Skeletal muscle satellite cell (primary cell): ENCODE results near the gene KRT12.

Experiments
- H3K27me3 ChIP-seq: 2 replicates; pipeline ENCODE4 v1.7.0; 2013; ENCODE audit warnings: low read length; ENCODE audit not compliant: control insufficient read depth, insufficient read depth
- H3K36me3 ChIP-seq: 2 replicates; pipeline ENCODE4 v1.7.0; 2013; ENCODE audit warnings: mild to moderate bottlenecking, control low read depth, low read length; ENCODE audit not compliant: insufficient read depth
- H3K4me1 ChIP-seq: 2 replicates; pipeline ENCODE4 v1.7.0; 2013; ENCODE audit warnings: low read length; ENCODE audit not compliant: control insufficient read depth, insufficient read depth
- H3K4me2 ChIP-seq: 2 replicates; pipeline ENCODE4 v1.7.0; 2013; ENCODE audit warnings: mild to moderate bottlenecking, low read length
- H3K4me3 ChIP-seq: 2 replicates; pipeline ENCODE4 v1.7.0; 2013; ENCODE audit warnings: low read length
- H3K9ac ChIP-seq: 2 replicates; pipeline ENCODE4 v1.7.0; 2013; ENCODE audit warnings: mild to moderate bottlenecking, low read depth, low read length, moderate library complexity
- H3K9me3 ChIP-seq: replicated peaks from 2 replicates; pipeline ENCODE4 v1.7.0; 2013; ENCODE audit warnings: mild to moderate bottlenecking, control low read depth, low read length

The KRT12 gene

DNA sequence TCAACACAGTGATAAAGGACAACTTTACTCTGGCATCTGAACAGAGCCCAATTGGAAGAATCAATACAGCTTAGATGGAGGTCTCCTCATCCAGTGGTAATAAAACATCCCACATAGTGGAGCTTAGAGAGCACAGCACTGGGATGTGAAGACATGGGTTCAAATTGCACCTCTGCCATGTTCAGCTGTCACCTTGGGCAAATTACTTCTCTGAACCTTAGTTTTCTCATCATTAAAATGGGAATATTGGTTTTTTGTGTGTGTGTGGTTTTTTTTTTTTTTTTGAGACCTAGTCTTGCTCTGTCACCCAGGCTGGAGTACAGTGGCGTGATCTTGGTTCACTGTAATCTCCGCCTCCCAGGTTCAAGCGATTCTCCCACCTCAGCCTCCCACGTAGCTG, 31.0 kb downstream of the KRT12 start:
- Histone ChIP-seq H3K4me2 (no peak overlapping the region), H3K27me3 (no peaks in the 10 kb centered on the region), H3K9me3 (no peaks in the 10 kb centered on the region), H3K36me3 (no peaks in the 10 kb centered on the region), H3K4me1 (no peaks in the 10 kb centered on the region), H3K9ac (no peak overlapping the region), H3K4me3 (no peak overlapping the region)

DNA sequence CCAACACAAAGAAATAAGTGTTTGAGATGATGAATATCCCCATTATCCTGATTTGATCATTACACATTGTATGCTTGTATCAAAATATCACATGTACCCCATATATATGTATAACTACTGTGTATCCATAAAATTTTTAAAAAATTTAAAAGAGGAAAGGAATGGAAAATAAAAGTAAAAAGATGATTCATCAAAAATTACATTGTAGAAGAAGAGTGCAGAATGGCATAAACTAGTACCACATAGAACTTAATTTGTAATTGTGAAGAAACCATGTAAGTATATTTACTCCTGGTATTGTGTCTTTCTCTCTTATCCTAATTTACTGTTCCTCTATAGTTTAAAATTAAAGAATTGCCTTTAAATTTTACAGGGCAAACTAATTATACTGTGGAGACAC, 33.1 kb downstream of the KRT12 start:
- no peaks in the 10 kb centered on the region for H3K4me1 ChIP-seq
- H3K27me3 ChIP-seq = no peaks in the 10 kb centered on the region
- no peak overlapping the region for H3K4me3 ChIP-seq

DNA sequence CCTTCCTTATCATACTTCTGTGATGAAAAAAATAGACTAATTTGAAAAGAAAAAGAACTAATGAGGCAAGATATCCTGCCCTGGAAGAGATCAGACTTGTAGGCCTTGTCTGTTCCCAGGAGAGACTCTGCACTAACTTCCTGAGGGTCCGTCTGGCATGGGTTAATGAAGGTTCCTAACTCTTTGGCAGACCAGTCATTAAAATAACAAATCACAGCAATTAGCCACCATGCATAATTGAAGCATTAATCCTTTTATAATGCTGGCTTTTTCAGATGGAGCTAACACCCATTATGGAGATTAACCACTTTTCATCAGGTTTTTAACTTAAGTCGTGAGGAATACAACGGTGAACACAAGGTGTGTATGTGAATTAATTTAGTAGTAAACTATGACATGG, 34.2 kb downstream of the KRT12 start:
- Histone ChIP-seq H3K4me2 (no peak overlapping the region), H3K9ac (no peak overlapping the region), H3K27me3 (no peaks in the 10 kb centered on the region), H3K9me3 (no peaks in the 10 kb centered on the region), H3K4me1 (no peaks in the 10 kb centered on the region), H3K36me3 (no peaks in the 10 kb centered on the region), H3K4me3 (no peak overlapping the region)

More for the DNA sequence above, 33.1 kb downstream of the KRT12 start:
- Histone ChIP-seq H3K4me2 (no peak overlapping the region), H3K9ac (no peak overlapping the region), H3K9me3 (no peaks in the 10 kb centered on the region), H3K36me3 (no peaks in the 10 kb centered on the region)

DNA sequence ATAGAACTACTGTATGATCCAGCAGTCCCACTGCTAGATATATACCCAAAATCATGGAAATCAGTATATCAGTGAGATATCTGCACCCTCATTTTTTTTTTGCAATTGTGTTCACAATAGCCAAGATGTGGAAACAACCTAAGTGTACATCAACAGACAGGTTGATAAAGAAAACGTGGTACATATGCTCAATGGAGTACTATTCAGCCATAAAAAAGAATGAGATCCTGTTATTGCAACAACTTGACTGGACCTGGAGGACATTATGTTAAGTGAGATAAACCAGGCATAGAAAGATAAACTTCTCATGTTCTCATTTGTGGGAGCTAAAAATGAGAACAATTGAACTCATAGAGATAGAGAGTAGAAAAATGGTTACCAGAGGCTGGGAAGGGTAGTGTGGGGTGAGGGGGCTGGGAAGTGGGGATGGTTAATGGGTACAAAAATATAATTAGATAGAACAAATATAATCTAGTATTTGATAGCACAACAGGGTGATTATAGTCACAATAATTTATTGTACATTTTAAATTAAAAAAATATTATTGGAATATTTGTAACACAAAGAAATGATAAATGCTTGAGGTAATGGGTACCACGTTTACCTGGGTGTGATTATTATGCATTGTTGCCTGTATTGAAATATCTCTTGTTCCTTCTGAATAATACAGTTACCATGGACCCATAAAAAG, 36.8 kb downstream of the KRT12 start:
- no peaks in the 10 kb centered on the region for H3K27me3 ChIP-seq
- no peak overlapping the region for H3K9ac ChIP-seq

DNA sequence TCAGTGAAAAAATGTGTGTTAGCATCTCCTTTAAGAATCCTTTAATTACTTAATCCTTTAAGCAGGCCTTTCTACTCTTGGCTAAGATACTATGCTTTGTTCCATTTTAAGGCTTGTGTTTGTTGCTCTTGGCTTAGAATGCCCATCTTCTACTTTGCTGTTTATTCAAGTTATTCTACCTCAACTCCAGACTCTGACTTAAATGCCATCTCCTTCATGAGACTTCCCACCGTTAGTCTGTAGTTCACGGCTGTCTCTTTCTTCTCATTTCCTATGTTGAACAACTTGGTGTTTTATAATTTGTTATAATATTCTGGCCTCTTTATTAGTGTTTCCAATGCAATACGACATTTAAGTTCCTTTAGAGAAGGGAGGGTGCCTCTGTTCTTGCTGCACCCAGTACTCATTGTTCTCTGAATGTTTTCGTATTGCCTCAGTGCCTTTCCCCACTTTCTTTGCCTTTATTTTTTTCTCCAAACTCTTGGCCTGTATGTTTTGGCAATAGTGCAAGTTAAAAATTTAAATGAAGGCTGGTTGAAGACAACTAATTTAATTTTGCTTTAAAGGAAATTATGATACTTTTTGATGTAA, 38.5 kb downstream of the KRT12 start:
- H3K36me3 ChIP-seq = no peaks in the 10 kb centered on the region
- no peak overlapping the region for H3K4me2 ChIP-seq
- no peaks in the 10 kb centered on the region for H3K4me1 ChIP-seq
- H3K27me3 ChIP-seq = no peaks in the 10 kb centered on the region
- no peak overlapping the region for H3K9ac ChIP-seq
- H3K9me3 ChIP-seq = no peaks in the 10 kb centered on the region
- H3K4me3 ChIP-seq = no peak overlapping the region

More for the DNA sequence above, 36.8 kb downstream of the KRT12 start:
- Histone ChIP-seq H3K9me3 (no peaks in the 10 kb centered on the region), H3K4me1 (no peaks in the 10 kb centered on the region), H3K4me3 (no peak overlapping the region), H3K4me2 (no peak overlapping the region), H3K36me3 (no peaks in the 10 kb centered on the region)

DNA sequence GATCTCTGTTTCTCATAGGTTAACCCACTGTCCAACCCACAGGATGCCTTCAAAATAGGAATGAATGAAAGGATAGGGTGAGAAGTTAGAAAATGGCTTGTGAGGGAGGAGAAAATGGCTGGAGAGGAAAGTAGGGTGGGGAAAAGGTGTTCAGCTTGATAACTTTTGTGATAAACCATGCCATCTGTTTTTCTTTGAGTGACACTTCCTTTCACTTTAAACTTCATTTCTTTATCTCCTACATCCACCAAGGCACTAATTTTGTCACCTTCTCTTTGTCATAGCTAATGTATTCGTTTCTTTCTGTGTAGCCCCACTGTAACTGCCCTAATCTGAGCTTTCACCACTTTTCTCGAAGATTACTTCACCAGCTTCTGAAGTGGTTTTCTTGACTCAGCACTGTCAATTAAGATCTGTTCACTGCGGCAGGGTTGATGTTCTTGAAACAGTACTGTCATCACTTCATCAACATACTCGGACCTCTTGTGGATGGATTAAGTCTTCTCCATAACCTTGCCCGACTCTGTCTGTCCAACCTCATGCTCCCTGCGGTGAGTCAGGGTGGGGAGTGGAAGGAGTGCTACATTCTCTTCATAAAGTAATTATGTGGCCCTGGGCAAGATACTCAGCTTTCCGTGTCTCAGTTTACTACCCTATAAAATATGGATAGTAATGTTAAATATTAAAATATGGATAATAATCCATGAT, 39.1 kb downstream of the KRT12 start:
- no peaks in the 10 kb centered on the region for H3K4me1 ChIP-seq
- H3K4me2 ChIP-seq = no peak overlapping the region
- H3K9me3 ChIP-seq = no peaks in the 10 kb centered on the region
- H3K36me3 ChIP-seq = no peaks in the 10 kb centered on the region
- H3K4me3 ChIP-seq = no peak overlapping the region
- no peaks in the 10 kb centered on the region for H3K27me3 ChIP-seq
- H3K9ac ChIP-seq = no peak overlapping the region

DNA sequence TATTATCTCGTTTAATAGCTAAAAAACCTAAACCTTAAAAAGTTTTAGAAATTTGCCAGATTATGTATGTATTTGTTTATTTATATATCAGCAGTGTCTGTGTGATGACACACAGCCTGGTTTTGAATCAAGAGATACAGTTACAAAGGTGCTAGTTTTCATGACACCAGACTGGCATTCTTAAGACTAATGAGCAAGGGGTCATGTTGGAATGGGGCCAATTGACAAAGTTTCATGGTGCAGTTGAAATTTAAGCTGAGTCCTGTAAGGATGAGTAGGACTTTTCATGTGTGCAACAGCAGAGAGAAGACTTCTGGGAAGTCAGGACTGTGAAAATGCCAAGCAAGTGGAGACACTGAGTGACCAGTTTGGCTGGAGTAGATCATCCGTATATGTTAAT, 41.4 kb downstream of the KRT12 start:
- no peaks in the 10 kb centered on the region for H3K4me1 ChIP-seq

DNA sequence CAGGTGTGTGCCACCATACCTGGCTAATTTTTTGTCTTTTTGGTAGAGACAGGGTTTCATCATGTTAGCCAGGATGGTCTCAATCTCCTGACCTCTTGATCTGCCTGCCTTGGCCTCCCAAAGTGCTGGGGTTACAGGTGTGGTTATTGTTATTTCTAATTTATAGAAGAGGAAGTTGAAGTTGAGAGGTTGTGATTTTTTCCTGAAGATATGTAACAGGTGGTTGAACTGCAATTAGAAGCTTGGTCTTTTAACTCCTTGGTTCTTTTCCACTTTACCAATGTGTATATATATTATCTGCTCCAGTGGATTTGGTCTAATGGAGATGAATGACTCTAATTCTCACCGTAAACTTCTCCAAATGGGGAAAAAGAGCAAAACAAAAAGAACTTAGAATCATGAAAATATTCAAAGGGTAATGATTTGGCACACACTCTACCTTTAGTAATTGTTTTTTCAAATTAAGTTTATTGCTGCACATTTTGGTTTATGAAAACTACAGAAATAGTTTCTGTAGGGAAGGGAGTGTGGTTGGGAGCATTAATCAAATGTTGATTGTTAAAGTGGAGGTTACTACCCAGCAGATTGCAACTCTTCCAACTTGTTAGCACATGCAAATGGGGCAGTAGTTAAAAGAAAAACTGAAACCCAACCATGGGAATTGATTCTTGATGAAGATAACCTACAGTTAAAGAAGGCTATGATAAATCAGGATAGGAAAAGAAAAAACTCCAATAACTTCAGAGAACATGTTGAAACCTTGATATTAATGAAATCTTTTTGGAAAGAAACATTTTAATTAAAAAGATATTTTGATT, 42.8 kb downstream of the KRT12 start:
- Histone ChIP-seq H3K4me1 (peaks cover 8% of the 10 kb centered on the region), H3K27me3 (no peaks in the 10 kb centered on the region), H3K9ac (no peak overlapping the region), H3K4me2 (no peak overlapping the region), H3K9me3 (no peaks in the 10 kb centered on the region), H3K36me3 (no peaks in the 10 kb centered on the region), H3K4me3 (no peak overlapping the region)

More for the DNA sequence above, 41.4 kb downstream of the KRT12 start:
- H3K4me2 ChIP-seq = no peak overlapping the region
- no peaks in the 10 kb centered on the region for H3K27me3 ChIP-seq
- H3K4me3 ChIP-seq = no peak overlapping the region
- H3K9ac ChIP-seq = no peak overlapping the region
- no peaks in the 10 kb centered on the region for H3K9me3 ChIP-seq
- no peaks in the 10 kb centered on the region for H3K36me3 ChIP-seq

DNA sequence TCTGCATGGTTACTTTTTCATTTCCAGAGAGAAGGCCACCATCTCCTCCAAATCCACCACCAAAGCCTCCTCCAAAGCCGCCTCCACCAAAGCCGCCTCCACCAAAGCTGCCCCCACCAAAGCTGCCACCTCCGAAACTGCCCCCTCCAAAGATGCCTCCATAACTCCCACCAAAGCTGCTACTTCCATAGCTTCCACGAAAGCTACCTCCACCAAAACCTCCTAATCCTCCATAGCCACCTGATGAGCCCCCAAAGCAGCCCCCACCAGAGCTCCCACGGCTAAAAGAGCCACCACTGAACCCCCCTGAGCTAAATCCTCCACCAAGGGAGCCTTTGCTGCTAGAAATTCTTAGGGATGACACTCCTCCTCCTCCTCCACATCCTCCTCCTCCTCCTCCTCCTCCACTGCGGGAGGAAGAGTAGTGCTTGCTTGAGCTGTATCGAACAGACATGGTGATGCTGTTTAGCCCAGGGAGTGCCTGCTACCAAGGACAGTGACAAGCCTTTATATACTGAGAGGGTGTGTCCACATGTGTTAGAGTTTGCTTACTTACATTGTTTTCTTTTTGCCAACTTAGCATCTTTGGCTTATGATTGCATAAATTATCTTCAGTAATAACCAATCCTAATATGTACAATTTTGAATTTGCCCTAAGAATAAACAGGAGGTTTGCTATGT, 44.8 kb downstream of the KRT12 start, which contains the start of gene KRT10:
KRT10 (minus strand) TSS at position 483 of the 681 bp plus-strand sequence; CDS start at position 454, 29 bp downstream.
- H3K4me1 ChIP-seq = peaks cover 8% of the 10 kb centered on the region
- no peaks in the 10 kb centered on the region for H3K9me3 ChIP-seq
- no peak within 1 kb of the TSS for H3K9ac ChIP-seq
- H3K4me3 ChIP-seq = no peak within 1 kb of the TSS
- H3K4me2 ChIP-seq = no peak within 1 kb of the TSS
- peaks cover 3% of the 10 kb centered on the region for H3K36me3 ChIP-seq
- H3K27me3 ChIP-seq = no peaks in the 10 kb centered on the region

DNA sequence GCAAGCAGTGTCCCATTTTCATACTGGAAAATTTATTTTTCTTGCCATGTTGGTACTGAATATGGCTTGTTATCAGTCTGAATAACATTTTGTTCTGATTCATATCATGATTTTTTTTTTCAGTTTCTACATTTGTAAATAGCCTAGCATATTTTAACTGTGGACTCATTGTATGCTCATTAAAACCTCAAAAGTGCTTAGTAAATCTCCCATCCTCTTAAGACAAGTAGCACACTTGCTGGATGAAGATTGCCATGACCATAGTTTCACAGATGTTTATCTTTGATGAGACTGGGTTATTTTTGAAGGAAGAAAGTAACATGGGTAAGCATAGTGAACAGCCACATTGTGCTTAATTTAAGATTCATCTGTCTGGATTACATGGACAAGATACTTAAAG, 45.5 kb downstream of the KRT12 start:
- no peak overlapping the region for H3K4me3 ChIP-seq

More for the DNA sequence above, 45.5 kb downstream of the KRT12 start:
- no peaks in the 10 kb centered on the region for H3K27me3 ChIP-seq
- H3K4me2 ChIP-seq = no peak overlapping the region
- H3K9ac ChIP-seq = no peak overlapping the region
- H3K36me3 ChIP-seq = peaks cover 5% of the 10 kb centered on the region
- no peaks in the 10 kb centered on the region for H3K9me3 ChIP-seq
- H3K4me1 ChIP-seq = peaks cover 8% of the 10 kb centered on the region
